HepG2 (cell line): ENCODE data around the gene ATP6V0A1. TPM values are rescaled to one million over a fixed set of nuclear protein-coding genes. Genes with fewer than 3 reads are reported as not detected.

Experiments used
- ARID4A ChIP-seq: sonication (generic); formaldehyde crosslinking; IDR thresholded peaks from 2 replicates; pipeline ENCODE4 v1.5.0; 2020; ENCODE audit warnings: mild to moderate bottlenecking, missing genetic modification reagents, borderline replicate concordance
- ATF6 ChIP-seq: sonication (generic); formaldehyde crosslinking; conservative IDR thresholded peaks from 2 replicates; pipeline ENCODE4 v1.4.0; 2020; ENCODE audit warnings: missing genetic modification reagents
- CREB1 ChIP-seq, 2 experiments: fragments of 450-650 bp in 1 of 2; IDR thresholded peaks; 2 replicates each; pipeline ENCODE4 v1.6.1; 2016 to 2017; ENCODE audit warnings: control low read depth in 1 of 2, mild to moderate bottlenecking in 1 of 2, missing compliant biosample characterization in 1 of 2, missing genetic modification characterization in 1 of 2
- MTERF4 ChIP-seq: sonication (generic); formaldehyde crosslinking; IDR thresholded peaks from 2 replicates; pipeline ENCODE4 v1.8.0; 2023; ENCODE audit warnings: mild to moderate bottlenecking, missing genetic modification reagents
- NFYC ChIP-seq: IDR thresholded peaks from 2 replicates; pipeline ENCODE4 v1.6.1; 2016; ENCODE audit warnings: missing genetic modification reagents, missing compliant biosample characterization
- ZC3H13 ChIP-seq: sonication (generic); formaldehyde crosslinking; IDR thresholded peaks from 2 replicates; pipeline ENCODE4 v1.8.1; 2023; ENCODE audit warnings: mild to moderate bottlenecking, missing genetic modification reagents, moderate library complexity
- ZFYVE20 ChIP-seq: sonication (generic); formaldehyde crosslinking; IDR thresholded peaks from 2 replicates; pipeline ENCODE4 v1.8.0; 2023; ENCODE audit warnings: low read depth, mild to moderate bottlenecking, moderate library complexity, missing genetic modification reagents, borderline replicate concordance
- ZNF557 ChIP-seq: sonication (generic); formaldehyde crosslinking; IDR thresholded peaks from 2 replicates; pipeline ENCODE4 v1.4.0; 2020; ENCODE audit warnings: missing genetic modification reagents
- ZNF766 ChIP-seq: sonication (generic); formaldehyde crosslinking; IDR thresholded peaks from 2 replicates; pipeline ENCODE4 v1.5.0; 2020; ENCODE audit warnings: missing genetic modification reagents, borderline replicate concordance
- polyA plus RNA-seq, 8 experiments: library from polyadenylated mRNA; depleted of rRNA in 3 of 8; stranded (reverse) in 7 of 8; unstranded in 1 of 8; fragments of >200 nt; fragmentation: Illumina TruSeq in 4 of 8; extraction: Trizol in 4 of 8; gene quantifications; 2 replicates each; pipeline versions ENCODE4 v1.2.1 to v1.2.3, GENCODE V29; 2011 to 2016; ENCODE audit warnings: low read depth in 4 of 8, missing spikeins in 1 of 8, mixed read lengths in 1 of 8; ENCODE audit not compliant: insufficient read depth in 1 of 8
- total RNA-seq, 5 experiments: library from RNA; depleted of rRNA; stranded (reverse); fragments of >200 nt; fragmentation: Illumina TruSeq; extraction: Trizol; gene quantifications; 2 replicates each; pipeline ENCODE4 v1.2.3, GENCODE V29; 2016; ENCODE audit warnings: low read depth in 1 of 5
- TF ChIP-seq, protein P1 (sequence below): sonication (generic); formaldehyde crosslinking; conservative IDR thresholded peaks from 2 replicates; pipeline ENCODE4 v1.4.0; 2020; ENCODE audit warnings: mild to moderate bottlenecking, missing genetic modification reagents, moderate library complexity
- TF ChIP-seq, protein P2 (sequence below): sonication (generic); formaldehyde crosslinking; conservative IDR thresholded peaks from 2 replicates; pipeline ENCODE4 v1.8.0; 2022; ENCODE audit warnings: mild to moderate bottlenecking, moderate library complexity, missing genetic modification reagents

Gene ATP6V0A1
- total and polyA plus RNA-seq, 2 of the 13 experiments (the other 11 are each of a cell fraction or from before 2014, with no cell fraction given) = 27.9 to 54.1 TPM

DNA sequence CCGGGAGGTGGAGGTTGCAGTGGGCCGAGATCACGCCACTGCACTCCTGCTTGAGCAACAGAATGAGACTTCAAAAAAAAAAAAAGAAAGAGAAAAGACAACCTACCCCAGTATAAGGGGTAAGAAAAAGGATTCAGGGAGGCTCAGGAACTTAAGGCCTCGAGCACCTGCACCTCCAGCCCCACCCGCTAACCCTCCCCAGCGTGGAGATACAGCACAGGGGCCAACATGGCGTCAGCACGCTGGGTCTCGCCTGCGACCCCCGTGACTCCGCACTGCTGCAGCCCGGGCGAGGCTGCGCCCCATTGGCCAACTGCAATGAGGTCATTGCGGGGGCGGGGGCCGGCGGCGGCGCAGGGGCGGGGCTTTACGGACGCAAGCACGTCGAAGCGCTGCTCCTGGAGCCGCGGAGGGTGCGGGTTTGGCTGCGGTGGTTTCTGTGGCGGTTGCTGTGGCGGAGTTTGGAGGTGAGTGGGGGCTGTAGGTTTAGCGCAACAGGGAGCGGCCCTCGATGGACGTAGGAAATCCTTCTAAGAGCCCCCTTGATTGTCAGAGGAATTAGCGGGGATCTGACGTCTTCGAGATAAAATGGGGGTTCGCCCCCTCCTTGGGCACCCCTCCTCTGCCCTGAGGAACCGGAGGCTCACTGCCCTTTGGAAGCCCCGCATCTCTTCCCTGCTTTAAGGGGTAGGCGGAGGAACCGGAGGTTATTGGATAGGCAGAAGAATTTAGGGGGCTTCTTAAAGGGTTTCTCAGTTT lies at the start of gene ATP6V0A1 (continued):
- TF ChIP-seq ZFYVE20 = no peak
- peak; percentile 72 for TF ChIP-seq CREB1 (IDR thresholded peaks at IDR 0.05)
- TF ChIP-seq CREB1 (CRISPR knock-in tag; IDR thresholded peaks at IDR 0.05) = peak; percentile 67; the same call in 1 of the 2 replicates
- TF ChIP-seq ARID4A (CRISPR knock-in tag) = peak; percentile 60; the same call in 1 of the 2 replicates
- TF ChIP-seq, protein P1, sequence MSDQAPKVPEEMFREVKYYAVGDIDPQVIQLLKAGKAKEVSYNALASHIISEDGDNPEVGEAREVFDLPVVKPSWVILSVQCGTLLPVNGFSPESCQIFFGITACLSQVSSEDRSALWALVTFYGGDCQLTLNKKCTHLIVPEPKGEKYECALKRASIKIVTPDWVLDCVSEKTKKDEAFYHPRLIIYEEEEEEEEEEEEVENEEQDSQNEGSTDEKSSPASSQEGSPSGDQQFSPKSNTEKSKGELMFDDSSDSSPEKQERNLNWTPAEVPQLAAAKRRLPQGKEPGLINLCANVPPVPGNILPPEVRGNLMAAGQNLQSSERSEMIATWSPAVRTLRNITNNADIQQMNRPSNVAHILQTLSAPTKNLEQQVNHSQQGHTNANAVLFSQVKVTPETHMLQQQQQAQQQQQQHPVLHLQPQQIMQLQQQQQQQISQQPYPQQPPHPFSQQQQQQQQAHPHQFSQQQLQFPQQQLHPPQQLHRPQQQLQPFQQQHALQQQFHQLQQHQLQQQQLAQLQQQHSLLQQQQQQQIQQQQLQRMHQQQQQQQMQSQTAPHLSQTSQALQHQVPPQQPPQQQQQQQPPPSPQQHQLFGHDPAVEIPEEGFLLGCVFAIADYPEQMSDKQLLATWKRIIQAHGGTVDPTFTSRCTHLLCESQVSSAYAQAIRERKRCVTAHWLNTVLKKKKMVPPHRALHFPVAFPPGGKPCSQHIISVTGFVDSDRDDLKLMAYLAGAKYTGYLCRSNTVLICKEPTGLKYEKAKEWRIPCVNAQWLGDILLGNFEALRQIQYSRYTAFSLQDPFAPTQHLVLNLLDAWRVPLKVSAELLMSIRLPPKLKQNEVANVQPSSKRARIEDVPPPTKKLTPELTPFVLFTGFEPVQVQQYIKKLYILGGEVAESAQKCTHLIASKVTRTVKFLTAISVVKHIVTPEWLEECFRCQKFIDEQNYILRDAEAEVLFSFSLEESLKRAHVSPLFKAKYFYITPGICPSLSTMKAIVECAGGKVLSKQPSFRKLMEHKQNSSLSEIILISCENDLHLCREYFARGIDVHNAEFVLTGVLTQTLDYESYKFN (CRISPR knock-in tag) = no peak; the same call in 1 of the 2 replicates
- TF ChIP-seq ZNF766 (CRISPR knock-in tag) = 0 out of 2 replicates have a peak, but pooled peaks have one; percentile 49
- 0 out of 2 replicates have a peak, but pooled peaks have one; percentile 35 for TF ChIP-seq ATF6 (CRISPR knock-in tag)
- TF ChIP-seq, protein P2, sequence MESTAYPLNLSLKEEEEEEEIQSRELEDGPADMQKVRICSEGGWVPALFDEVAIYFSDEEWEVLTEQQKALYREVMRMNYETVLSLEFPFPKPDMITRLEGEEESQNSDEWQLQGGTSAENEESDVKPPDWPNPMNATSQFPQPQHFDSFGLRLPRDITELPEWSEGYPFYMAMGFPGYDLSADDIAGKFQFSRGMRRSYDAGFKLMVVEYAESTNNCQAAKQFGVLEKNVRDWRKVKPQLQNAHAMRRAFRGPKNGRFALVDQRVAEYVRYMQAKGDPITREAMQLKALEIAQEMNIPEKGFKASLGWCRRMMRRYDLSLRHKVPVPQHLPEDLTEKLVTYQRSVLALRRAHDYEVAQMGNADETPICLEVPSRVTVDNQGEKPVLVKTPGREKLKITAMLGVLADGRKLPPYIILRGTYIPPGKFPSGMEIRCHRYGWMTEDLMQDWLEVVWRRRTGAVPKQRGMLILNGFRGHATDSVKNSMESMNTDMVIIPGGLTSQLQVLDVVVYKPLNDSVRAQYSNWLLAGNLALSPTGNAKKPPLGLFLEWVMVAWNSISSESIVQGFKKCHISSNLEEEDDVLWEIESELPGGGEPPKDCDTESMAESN = 0 out of 2 replicates have a peak, but pooled peaks have one; percentile 55
- TF ChIP-seq ZNF557 (CRISPR knock-in tag) = peak; percentile 70; the same call in 1 of the 2 replicates
- TF ChIP-seq MTERF4 (CRISPR knock-in tag) = peak; percentile 61; the same call in 1 of the 2 replicates
- peak; percentile 81 for TF ChIP-seq NFYC (CRISPR knock-in tag)
- TF ChIP-seq ZC3H13 = peak; percentile 70; the same call in 1 of the 2 replicates
